Measurements from ENCODE around the gene APIP. TPM values are rescaled to one million over a fixed set of nuclear protein-coding genes. Genes with fewer than 3 reads are reported as not detected.

The APIP gene
- polyA plus RNA-seq, 1 donor (not counting 4 experiments of a cell fraction or from before 2014, with no cell fraction given) = 10.9 TPM

GRCh38 chr11:34833602-34834001, 82.6 kb downstream of the APIP start:
- TF ChIP-seq EZH2 (IDR thresholded peaks at IDR 0.05; ENCODE audit: low read length) = no peak
- TF ChIP-seq, protein P1, sequence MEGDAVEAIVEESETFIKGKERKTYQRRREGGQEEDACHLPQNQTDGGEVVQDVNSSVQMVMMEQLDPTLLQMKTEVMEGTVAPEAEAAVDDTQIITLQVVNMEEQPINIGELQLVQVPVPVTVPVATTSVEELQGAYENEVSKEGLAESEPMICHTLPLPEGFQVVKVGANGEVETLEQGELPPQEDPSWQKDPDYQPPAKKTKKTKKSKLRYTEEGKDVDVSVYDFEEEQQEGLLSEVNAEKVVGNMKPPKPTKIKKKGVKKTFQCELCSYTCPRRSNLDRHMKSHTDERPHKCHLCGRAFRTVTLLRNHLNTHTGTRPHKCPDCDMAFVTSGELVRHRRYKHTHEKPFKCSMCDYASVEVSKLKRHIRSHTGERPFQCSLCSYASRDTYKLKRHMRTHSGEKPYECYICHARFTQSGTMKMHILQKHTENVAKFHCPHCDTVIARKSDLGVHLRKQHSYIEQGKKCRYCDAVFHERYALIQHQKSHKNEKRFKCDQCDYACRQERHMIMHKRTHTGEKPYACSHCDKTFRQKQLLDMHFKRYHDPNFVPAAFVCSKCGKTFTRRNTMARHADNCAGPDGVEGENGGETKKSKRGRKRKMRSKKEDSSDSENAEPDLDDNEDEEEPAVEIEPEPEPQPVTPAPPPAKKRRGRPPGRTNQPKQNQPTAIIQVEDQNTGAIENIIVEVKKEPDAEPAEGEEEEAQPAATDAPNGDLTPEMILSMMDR (optimal IDR thresholded peaks at IDR 0.05 in 1 of 3, IDR thresholded peaks at IDR 0.05 in 1 of 3, conservative IDR thresholded peaks at IDR 0.05 in 1 of 3; ENCODE audit: extremely low read depth in 1 of 3, insufficient read depth in 2 of 3, low read length in 3 of 3) = no peak
- FAIRE-seq (no peak), DNase-seq (ENCODE audit: low read depth, low spot score) (no peak)
- H3K4me1 ChIP-seq (ENCODE audit: control insufficient read depth, extremely low read depth, insufficient read depth, low read length) = peaks cover 5% of the 10 kb centered on the region
- no peak overlapping the region for H2AFZ ChIP-seq (ENCODE audit: control insufficient read depth, low read length)
- H3K27ac ChIP-seq (ENCODE audit: control insufficient read depth, insufficient read depth, low read length) = no peak overlapping the region
- H3K4me3 ChIP-seq (ENCODE audit: control insufficient read depth in 2 of 3, extremely low read depth in 1 of 3, insufficient read depth in 2 of 3, low read depth in 1 of 3, low read length in 3 of 3) = no peak overlapping the region
- H3K9me1 ChIP-seq (ENCODE audit: control insufficient read depth, extremely low read depth, insufficient read depth, low read length) = no peaks in the 10 kb centered on the region
- H3K9ac ChIP-seq (ENCODE audit: control insufficient read depth, extremely low read depth, insufficient read depth, low read length) = no peak overlapping the region
- H4K20me1 ChIP-seq (ENCODE audit: control insufficient read depth, extremely low read depth, insufficient read depth, low read length) = no peaks in the 10 kb centered on the region
- dilution Hi-C loops (cut with MboI; ENCODE audit: extremely low pct_ligation_motif_present, low sequenced_read_pairs) = no loop called here
- no peak overlapping the region for H3K4me2 ChIP-seq (ENCODE audit: control insufficient read depth, extremely low read depth, insufficient read depth, low read depth, low read length)
- H3K9me3 ChIP-seq (ENCODE audit: control insufficient read depth, low read depth, low read length) = no peaks in the 10 kb centered on the region
- H3K36me3 ChIP-seq (ENCODE audit: control insufficient read depth in 2 of 2, extremely low read depth in 1 of 2, insufficient read depth in 2 of 2, low read length in 2 of 2) = no peaks in the 10 kb centered on the region
- H3K79me2 ChIP-seq (ENCODE audit: control insufficient read depth, insufficient read depth, low read length) = no peaks in the 10 kb centered on the region
- no peaks in the 10 kb centered on the region for H3K27me3 ChIP-seq (ENCODE audit: control insufficient read depth, extremely low read depth, insufficient read depth, low read length)

Small RNA genes within 50 kb of the gene (small RNA-seq; reads per million reads assigned to genes)
- 0 reads per million in 3 experiments for gene MIR1343 (ENCODE audit: insufficient read length in 3 of 3, low read depth in 3 of 3, low replicate concordance in 1 of 3)

Other genes starting within 250 kb of the APIP start
- gene PDHX, start 239 bp upstream of the APIP start, polyA plus RNA-seq = 18.1 to 28.5 TPM (median 22.0 TPM) in 3 replicates
- gene CD44, start 222.8 kb upstream of the APIP start, polyA plus RNA-seq = 1,621 to 2,271 TPM (median 2,038 TPM) in 3 replicates